Breast epithelium (tissue), 3 donors: Measurements from ENCODE around the gene ASF1B.

Source experiments
- POLR2A ChIP-seq: fragments of 450-650 bp; IDR thresholded peaks from one replicate; pipeline ENCODE4 v1.6.1; 2016; ENCODE audit warnings: antibody characterized with exemption, mild to moderate bottlenecking, moderate library complexity
- POLR2AphosphoS5 ChIP-seq, 3 donors: sonication (generic); formaldehyde crosslinking; IDR thresholded peaks; one replicate each; pipeline ENCODE4 v1.6.1; 2017; ENCODE audit warnings: antibody characterized with exemption in 3 of 3
- TF ChIP-seq, protein P1 (sequence below), 3 donors: fragments of 450-650 bp; IDR thresholded peaks; one replicate each; pipeline ENCODE4 v1.5.1; 2016 to 2017; ENCODE audit warnings: antibody characterized with exemption in 3 of 3, mild to moderate bottlenecking in 3 of 3, moderate library complexity in 3 of 3

DNA sequence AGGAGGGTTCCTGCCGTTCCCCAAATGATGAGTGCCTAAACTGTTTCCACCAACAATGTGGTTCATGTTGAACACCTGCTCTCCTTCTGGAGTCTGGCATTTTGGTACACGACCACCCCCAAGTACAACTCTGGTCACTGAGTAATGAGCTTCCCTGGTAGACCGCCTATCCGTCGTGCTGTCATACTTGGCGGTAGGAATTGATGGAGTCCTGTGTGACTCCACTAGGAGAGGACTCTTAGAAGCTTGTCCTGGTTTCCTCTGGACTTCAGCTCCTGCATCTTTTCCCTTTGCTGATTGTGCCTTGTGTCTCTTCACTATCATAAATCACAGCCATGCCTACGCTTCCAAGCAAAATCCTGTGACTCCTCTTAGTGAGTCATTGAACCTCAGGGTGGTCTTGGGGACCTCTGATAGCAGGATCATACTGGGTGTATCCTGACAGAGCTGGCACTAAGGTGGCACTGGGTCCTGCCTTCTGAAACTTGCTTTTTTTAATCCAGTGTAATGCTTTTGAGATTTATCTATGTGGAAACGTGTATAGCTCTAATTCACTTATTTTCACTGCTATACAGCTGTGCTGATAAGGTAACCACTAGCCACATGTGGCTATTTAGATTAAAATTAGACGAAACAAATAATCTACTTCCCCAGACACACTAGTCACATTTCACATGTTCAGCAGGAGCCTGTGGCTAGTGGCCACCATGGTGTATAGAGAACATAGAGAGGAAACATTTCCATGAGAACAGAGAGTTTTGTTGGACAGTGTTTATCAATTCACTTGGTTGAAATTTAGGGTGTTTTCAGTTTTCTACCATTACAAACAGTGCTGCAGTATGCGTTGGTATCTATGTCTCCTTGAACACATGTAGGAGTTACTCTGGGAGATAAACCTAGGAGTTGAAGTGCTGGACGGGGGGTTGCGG lies 6.1 kb upstream of the ASF1B start:
- TF ChIP-seq POLR2A, result no peak
- TF ChIP-seq, protein P1, sequence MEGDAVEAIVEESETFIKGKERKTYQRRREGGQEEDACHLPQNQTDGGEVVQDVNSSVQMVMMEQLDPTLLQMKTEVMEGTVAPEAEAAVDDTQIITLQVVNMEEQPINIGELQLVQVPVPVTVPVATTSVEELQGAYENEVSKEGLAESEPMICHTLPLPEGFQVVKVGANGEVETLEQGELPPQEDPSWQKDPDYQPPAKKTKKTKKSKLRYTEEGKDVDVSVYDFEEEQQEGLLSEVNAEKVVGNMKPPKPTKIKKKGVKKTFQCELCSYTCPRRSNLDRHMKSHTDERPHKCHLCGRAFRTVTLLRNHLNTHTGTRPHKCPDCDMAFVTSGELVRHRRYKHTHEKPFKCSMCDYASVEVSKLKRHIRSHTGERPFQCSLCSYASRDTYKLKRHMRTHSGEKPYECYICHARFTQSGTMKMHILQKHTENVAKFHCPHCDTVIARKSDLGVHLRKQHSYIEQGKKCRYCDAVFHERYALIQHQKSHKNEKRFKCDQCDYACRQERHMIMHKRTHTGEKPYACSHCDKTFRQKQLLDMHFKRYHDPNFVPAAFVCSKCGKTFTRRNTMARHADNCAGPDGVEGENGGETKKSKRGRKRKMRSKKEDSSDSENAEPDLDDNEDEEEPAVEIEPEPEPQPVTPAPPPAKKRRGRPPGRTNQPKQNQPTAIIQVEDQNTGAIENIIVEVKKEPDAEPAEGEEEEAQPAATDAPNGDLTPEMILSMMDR (IDR thresholded peaks at IDR 0.05), result no peak
- no peak for TF ChIP-seq POLR2AphosphoS5 (IDR thresholded peaks at IDR 0.05)
